ENCODE results near the gene OXER1.

DNA sequence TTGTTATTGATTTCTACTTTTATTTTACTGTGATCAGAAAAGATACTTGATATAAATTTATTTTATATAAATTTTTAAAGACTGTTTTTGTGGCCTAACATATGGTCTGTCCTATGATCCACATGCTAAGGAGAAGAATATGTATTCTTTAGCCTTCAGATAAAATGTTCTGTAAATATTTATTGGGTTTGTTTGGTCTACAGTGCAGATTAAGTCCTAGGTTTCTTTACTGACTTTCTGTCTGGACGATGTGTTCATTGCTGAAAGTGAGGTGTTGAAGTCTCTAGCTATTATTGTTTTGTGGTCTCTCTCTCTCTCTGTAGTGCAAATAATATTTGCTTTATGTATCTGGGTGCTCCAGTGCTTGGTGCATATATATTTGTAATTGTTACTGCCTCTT lies 30.1 kb downstream of the OXER1 start:
- TF ChIP-seq, protein P1, sequence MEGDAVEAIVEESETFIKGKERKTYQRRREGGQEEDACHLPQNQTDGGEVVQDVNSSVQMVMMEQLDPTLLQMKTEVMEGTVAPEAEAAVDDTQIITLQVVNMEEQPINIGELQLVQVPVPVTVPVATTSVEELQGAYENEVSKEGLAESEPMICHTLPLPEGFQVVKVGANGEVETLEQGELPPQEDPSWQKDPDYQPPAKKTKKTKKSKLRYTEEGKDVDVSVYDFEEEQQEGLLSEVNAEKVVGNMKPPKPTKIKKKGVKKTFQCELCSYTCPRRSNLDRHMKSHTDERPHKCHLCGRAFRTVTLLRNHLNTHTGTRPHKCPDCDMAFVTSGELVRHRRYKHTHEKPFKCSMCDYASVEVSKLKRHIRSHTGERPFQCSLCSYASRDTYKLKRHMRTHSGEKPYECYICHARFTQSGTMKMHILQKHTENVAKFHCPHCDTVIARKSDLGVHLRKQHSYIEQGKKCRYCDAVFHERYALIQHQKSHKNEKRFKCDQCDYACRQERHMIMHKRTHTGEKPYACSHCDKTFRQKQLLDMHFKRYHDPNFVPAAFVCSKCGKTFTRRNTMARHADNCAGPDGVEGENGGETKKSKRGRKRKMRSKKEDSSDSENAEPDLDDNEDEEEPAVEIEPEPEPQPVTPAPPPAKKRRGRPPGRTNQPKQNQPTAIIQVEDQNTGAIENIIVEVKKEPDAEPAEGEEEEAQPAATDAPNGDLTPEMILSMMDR (conservative IDR thresholded peaks at IDR 0.05; ENCODE audit: low read length), result no peak
- TF ChIP-seq EZH2phosphoT487 (IDR thresholded peaks at IDR 0.05; ENCODE audit: borderline replicate concordance, low read depth, low read length), result no peak

Data from OCI-LY7 (cell line).